GM12865 (cell line): Measurements from ENCODE around the gene ADIPOQ.
"Not testable (repeated sequence)": the region's sequence is repeated elsewhere in the genome, so short reads cannot be mapped to it uniquely, and the experiment has no call there.

Experiments used
- DNase-seq: peaks from one replicate; pipeline ENCODE4 v3.0.0; 2010; ENCODE audit warnings: low read depth
- H3K4me3 ChIP-seq: 2 replicates; pipeline ENCODE4 v1.5.1; 2011; ENCODE audit warnings: mild to moderate bottlenecking, low read depth, low read length, control low read depth
- CTCF ChIP-seq: IDR thresholded peaks from 2 replicates; pipeline ENCODE4 v1.5.1; 2011; ENCODE audit warnings: low read length, control low read depth, low read depth, inconsistent platforms; ENCODE audit not compliant: insufficient read depth; ENCODE audit errors: missing control alignments

The ADIPOQ gene

GRCh38 chr3:186875708-186876107 lies 33.2 kb downstream of the ADIPOQ start:
- H3K4me3 ChIP-seq: no peak overlapping the region
- TF ChIP-seq CTCF: no peak
- DNase-seq: no peak

GRCh38 chr3:186879781-186880180 lies 37.3 kb downstream of the ADIPOQ start:
- DNase-seq: no peak
- TF ChIP-seq CTCF: no peak
- no peak overlapping the region for H3K4me3 ChIP-seq

- H3K4me3 ChIP-seq: no peak overlapping the region
- TF ChIP-seq CTCF: no peak
- no peak for DNase-seq
Observed at GRCh38 chr3:186880406-186880805, 37.9 kb downstream of the ADIPOQ start.

GRCh38 chr3:186882150-186882524 lies 39.6 kb downstream of the ADIPOQ start:
- no peak for TF ChIP-seq CTCF
- DNase-seq: no peak
- no peak overlapping the region for H3K4me3 ChIP-seq

- no peak for DNase-seq
- H3K4me3 ChIP-seq: no peak overlapping the region
- TF ChIP-seq CTCF: no peak
Observed at GRCh38 chr3:186882881-186883685, 40.6 kb downstream of the ADIPOQ start.

- no peak overlapping the region for H3K4me3 ChIP-seq
- no peak for TF ChIP-seq CTCF
- DNase-seq: no peak
Observed at GRCh38 chr3:186883686-186884058, 41.2 kb downstream of the ADIPOQ start.

- DNase-seq, H3K4me3 ChIP-seq: not testable (repeated sequence)
Observed at GRCh38 chr3:186884868-186885267, 42.4 kb downstream of the ADIPOQ start.
